ENCODE results near the gene RBM22.

Gene RBM22

GRCh38 chr5:150729859-150730258 is 29.0 kb upstream of the RBM22 start:
- Histone ChIP-seq H3K27ac (ENCODE audit: low read length) (no peak overlapping the region), H3K4me1 (ENCODE audit: low read length) (no peaks in the 10 kb centered on the region), H3K4me3 (ENCODE audit: low read length) (no peak overlapping the region), H3K9me3 (replicated peaks; ENCODE audit: insufficient read depth, low read length) (no peaks in the 10 kb centered on the region), H3K27me3 (replicated peaks; ENCODE audit: insufficient read depth, low read length) (no peaks in the 10 kb centered on the region), H3K9ac (ENCODE audit: low read length) (no peak overlapping the region), H4K20me1 (ENCODE audit: insufficient read depth, low read length) (no peaks in the 10 kb centered on the region), H2AFZ (ENCODE audit: low read length) (no peak overlapping the region), H3F3A (ENCODE audit: insufficient read depth, low read length) (no peaks in the 10 kb centered on the region), H3K36me3 (replicated peaks; ENCODE audit: insufficient read depth, low read length) (no peaks in the 10 kb centered on the region; the same call in 1 of the 2 replicates), H3K9me2 (replicated peaks; ENCODE audit: insufficient read depth, low read length) (no peaks in the 10 kb centered on the region), H3K79me2 (ENCODE audit: low read length) (peaks cover 8% of the 10 kb centered on the region), H3K4me2 (ENCODE audit: low read depth, low read length) (no peak overlapping the region)
- DNase-seq: no peak
- no peak for TF ChIP-seq EZH2 (optimal IDR thresholded peaks at IDR 0.05; ENCODE audit: low read depth, low read length)
- TF ChIP-seq EZH2phosphoT487 (IDR thresholded peaks at IDR 0.05; ENCODE audit: low read length): no peak
- TF ChIP-seq CTCF (IDR thresholded peaks at IDR 0.05; ENCODE audit: low read length): no peak

DNA sequence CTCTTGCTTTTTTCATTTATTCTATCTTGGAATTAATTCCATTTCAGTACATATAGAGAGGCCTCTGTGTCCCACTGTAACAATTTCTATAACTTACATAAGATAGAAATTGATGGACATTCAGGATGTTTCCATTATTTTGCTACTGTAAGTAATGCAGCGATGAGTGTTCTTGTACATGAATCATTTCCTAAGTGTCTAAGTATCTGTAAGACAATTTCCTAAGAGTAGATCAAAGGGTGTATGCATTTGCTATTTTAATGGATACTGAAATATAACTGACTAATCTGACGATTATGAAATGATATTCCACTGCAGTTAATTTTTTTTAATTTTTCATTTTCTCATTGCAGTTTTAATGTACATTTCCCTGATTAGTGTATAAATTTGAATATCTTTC is 23.0 kb upstream of the RBM22 start:
- no peak overlapping the region for H3K4me3 ChIP-seq (ENCODE audit: low read length)
- H3K27me3 ChIP-seq (replicated peaks; ENCODE audit: insufficient read depth, low read length): no peaks in the 10 kb centered on the region
- H2AFZ ChIP-seq (ENCODE audit: low read length): no peak overlapping the region
- H3K27ac ChIP-seq (ENCODE audit: low read length): no peak overlapping the region
- H4K20me1 ChIP-seq (ENCODE audit: insufficient read depth, low read length): no peaks in the 10 kb centered on the region
- no peak overlapping the region for H3K9ac ChIP-seq (ENCODE audit: low read length)
- no peaks in the 10 kb centered on the region for H3K79me2 ChIP-seq (ENCODE audit: low read length)
- no peaks in the 10 kb centered on the region for H3K4me1 ChIP-seq (ENCODE audit: low read length)
- no peak for TF ChIP-seq EZH2 (optimal IDR thresholded peaks at IDR 0.05; ENCODE audit: low read depth, low read length)
- no peaks in the 10 kb centered on the region for H3F3A ChIP-seq (ENCODE audit: insufficient read depth, low read length)
- DNase-seq: no peak
- H3K4me2 ChIP-seq (ENCODE audit: low read depth, low read length): no peak overlapping the region
- no peaks in the 10 kb centered on the region for H3K9me2 ChIP-seq (replicated peaks; ENCODE audit: insufficient read depth, low read length)
- no peaks in the 10 kb centered on the region; the same call in 1 of the 2 replicates for H3K36me3 ChIP-seq (replicated peaks; ENCODE audit: insufficient read depth, low read length)
- H3K9me3 ChIP-seq (replicated peaks; ENCODE audit: insufficient read depth, low read length): no peaks in the 10 kb centered on the region

- Histone ChIP-seq H3F3A (ENCODE audit: insufficient read depth, low read length) (0 out of 2 replicates have a peak, but pooled peaks cover 3% of the 10 kb centered on the region), H2AFZ (ENCODE audit: low read length) (no peak overlapping the region), H3K36me3 (replicated peaks; ENCODE audit: insufficient read depth, low read length) (no peaks in the 10 kb centered on the region), H3K9ac (ENCODE audit: low read length) (no peak overlapping the region), H3K4me2 (ENCODE audit: low read depth, low read length) (no peak overlapping the region), H3K27me3 (replicated peaks; ENCODE audit: insufficient read depth, low read length) (no peaks in the 10 kb centered on the region), H3K79me2 (ENCODE audit: low read length) (no peaks in the 10 kb centered on the region), H3K9me2 (replicated peaks; ENCODE audit: insufficient read depth, low read length) (no peaks in the 10 kb centered on the region), H3K9me3 (replicated peaks; ENCODE audit: insufficient read depth, low read length) (no peaks in the 10 kb centered on the region), H3K27ac (ENCODE audit: low read length) (no peak overlapping the region), H3K4me1 (ENCODE audit: low read length) (no peaks in the 10 kb centered on the region), H4K20me1 (ENCODE audit: insufficient read depth, low read length) (no peaks in the 10 kb centered on the region), H3K4me3 (ENCODE audit: low read length) (no peak overlapping the region)
- DNase-seq: no peak
- TF ChIP-seq EZH2 (optimal IDR thresholded peaks at IDR 0.05; ENCODE audit: low read depth, low read length) (no peak), CTCF (IDR thresholded peaks at IDR 0.05; ENCODE audit: low read length) (peak; percentile 19), EZH2phosphoT487 (IDR thresholded peaks at IDR 0.05; ENCODE audit: low read length) (no peak)
Observed at GRCh38 chr5:150710165-150710564, 9.3 kb upstream of the RBM22 start.

DNA sequence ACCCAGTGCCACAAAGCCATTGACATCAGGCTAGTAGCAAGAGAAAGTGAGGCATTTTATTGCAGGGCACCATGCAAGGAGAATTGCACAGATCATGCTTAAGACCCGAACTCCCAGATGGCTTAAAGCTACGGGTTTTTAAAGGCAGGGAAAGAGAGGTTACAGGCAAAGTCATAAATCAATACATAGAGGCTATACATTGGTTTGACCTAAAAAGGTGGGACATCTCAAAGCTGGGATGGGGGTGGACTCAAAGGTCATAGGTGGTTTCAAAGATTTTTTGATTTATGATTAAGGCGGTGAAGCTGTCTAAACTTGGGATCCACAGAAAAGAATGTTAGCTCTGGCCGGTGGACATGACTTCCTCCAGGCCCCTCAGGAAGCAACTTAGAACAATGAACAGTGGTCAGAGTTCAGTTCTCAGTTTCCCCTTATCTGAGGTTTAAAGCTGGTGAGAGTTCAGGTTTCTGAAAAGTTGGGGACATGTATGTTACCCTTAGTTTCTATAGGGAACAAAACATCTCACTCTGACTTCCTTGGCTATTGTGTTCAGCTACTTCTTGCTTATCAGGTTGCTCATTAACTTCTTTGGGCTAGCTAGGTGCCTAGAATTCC is 6.0 kb upstream of the RBM22 start:
- Histone ChIP-seq H3F3A (ENCODE audit: insufficient read depth, low read length) (peaks cover 8% of the 10 kb centered on the region; the same call in 1 of the 2 replicates), H3K9ac (ENCODE audit: low read length) (no peak overlapping the region), H2AFZ (ENCODE audit: low read length) (no peak overlapping the region), H3K9me2 (replicated peaks; ENCODE audit: insufficient read depth, low read length) (no peaks in the 10 kb centered on the region), H3K27me3 (replicated peaks; ENCODE audit: insufficient read depth, low read length) (no peaks in the 10 kb centered on the region), H3K79me2 (ENCODE audit: low read length) (no peaks in the 10 kb centered on the region), H3K4me1 (ENCODE audit: low read length) (peaks cover 3% of the 10 kb centered on the region; the same call in 1 of the 2 replicates), H3K4me3 (ENCODE audit: low read length) (no peak overlapping the region), H4K20me1 (ENCODE audit: insufficient read depth, low read length) (no peaks in the 10 kb centered on the region), H3K36me3 (replicated peaks; ENCODE audit: insufficient read depth, low read length) (no peaks in the 10 kb centered on the region), H3K4me2 (ENCODE audit: low read depth, low read length) (no peak overlapping the region), H3K9me3 (replicated peaks; ENCODE audit: insufficient read depth, low read length) (no peaks in the 10 kb centered on the region), H3K27ac (ENCODE audit: low read length) (no peak overlapping the region)
- DNase-seq: no peak
- no peak for TF ChIP-seq CTCF (IDR thresholded peaks at IDR 0.05; ENCODE audit: low read length)
- TF ChIP-seq EZH2phosphoT487 (IDR thresholded peaks at IDR 0.05; ENCODE audit: low read length): no peak
- no peak for TF ChIP-seq EZH2 (optimal IDR thresholded peaks at IDR 0.05; ENCODE audit: low read depth, low read length)

Data from MM.1S (cell line).